Smooth muscle cell (in vitro differentiated cells): ENCODE measurements around the gene HECTD2. TPM values are rescaled to one million over a fixed set of nuclear protein-coding genes. Genes with fewer than 3 reads are reported as not detected.

ENCODE experiments used
- DNase-seq: peaks from one replicate; lab custom pipeline; 2025; ENCODE audit not compliant: unreplicated experiment; lab: John Stamatoyannopoulos, UW
- H2AFZ ChIP-seq: fragments of 200-600 bp; sonication (generic); 2 replicates; pipeline ENCODE4 v1.6.0; 2016; ENCODE audit warnings: antibody characterized with exemption, low read depth, mild to moderate bottlenecking
- H3F3A ChIP-seq: fragments of 200-600 bp; sonication (generic); 2 replicates; pipeline ENCODE4 v1.6.0; 2017; ENCODE audit warnings: antibody characterized with exemption, low read depth
- H3K27ac ChIP-seq: fragments of 200-600 bp; sonication (generic); 2 replicates; pipeline ENCODE4 v1.5.1; 2016; ENCODE audit warnings: low read depth, mild to moderate bottlenecking
- H3K27me3 ChIP-seq: fragments of 200-600 bp; sonication (generic); 2 replicates; pipeline ENCODE4 v1.6.1; 2016; ENCODE audit warnings: low read depth, mild to moderate bottlenecking
- H3K36me3 ChIP-seq: fragments of 200-600 bp; sonication (generic); 2 replicates; pipeline ENCODE4 v1.5.1; 2016; ENCODE audit warnings: low read depth
- H3K4me1 ChIP-seq: fragments of 200-600 bp; sonication (generic); 2 replicates; pipeline ENCODE4 v1.5.1; 2016; ENCODE audit warnings: low read depth
- H3K4me2 ChIP-seq: fragments of 200-600 bp; sonication (generic); 2 replicates; pipeline ENCODE4 v1.6.0; 2016; ENCODE audit warnings: mild to moderate bottlenecking
- H3K4me3 ChIP-seq: fragments of 200-600 bp; sonication (generic); 2 replicates; pipeline ENCODE4 v1.5.1; 2016; ENCODE audit warnings: mild to moderate bottlenecking
- H3K79me2 ChIP-seq: fragments of 200-600 bp; sonication (generic); 2 replicates; pipeline ENCODE4 v1.6.0; 2016; ENCODE audit warnings: low read depth, mild to moderate bottlenecking
- H3K9ac ChIP-seq: fragments of 200-600 bp; sonication (generic); 2 replicates; pipeline ENCODE4 v1.6.0; 2016; ENCODE audit warnings: low read depth
- H3K9me3 ChIP-seq: fragments of 200-600 bp; sonication (generic); replicated peaks from 2 replicates; pipeline ENCODE4 v1.5.1; 2016; ENCODE audit warnings: low read depth
- H4K20me1 ChIP-seq: fragments of 200-600 bp; sonication (generic); 2 replicates; pipeline ENCODE4 v1.6.0; 2016; ENCODE audit warnings: low read depth
- WGBS: methylation state at CpG from one replicate; pipeline ENCODE4 v1.1.7; 2016; ENCODE audit warnings: low lambda C conversion rate; 5-methylcytosine and 5-hydroxymethylcytosine counted together
- polyA plus RNA-seq: library from polyadenylated mRNA; unstranded; fragments of >200 nt; fragmentation: Nextera tagmentation; extraction: Ambion mirVana; gene quantifications from 2 replicates; pipeline ENCODE4 v1.2.1, GENCODE V29; 2016
- total RNA-seq: library from RNA; depleted of rRNA; stranded (reverse); fragments of >200 nt; gene quantifications from 2 replicates; pipeline ENCODE4 v1.2.3, GENCODE V29; 2014
- TF ChIP-seq, protein P1 (sequence below): fragments of 200-600 bp; sonication (generic); IDR thresholded peaks from 2 replicates; pipeline ENCODE4 v1.5.1; 2017; ENCODE audit warnings: borderline replicate concordance, mild to moderate bottlenecking, antibody characterized with exemption; ENCODE audit not compliant: insufficient read depth, poor library complexity, severe bottlenecking

The HECTD2 gene
- total and polyA plus RNA-seq, 2 experiments from 2014 or later: 4.4 to 12.7 TPM

DNA sequence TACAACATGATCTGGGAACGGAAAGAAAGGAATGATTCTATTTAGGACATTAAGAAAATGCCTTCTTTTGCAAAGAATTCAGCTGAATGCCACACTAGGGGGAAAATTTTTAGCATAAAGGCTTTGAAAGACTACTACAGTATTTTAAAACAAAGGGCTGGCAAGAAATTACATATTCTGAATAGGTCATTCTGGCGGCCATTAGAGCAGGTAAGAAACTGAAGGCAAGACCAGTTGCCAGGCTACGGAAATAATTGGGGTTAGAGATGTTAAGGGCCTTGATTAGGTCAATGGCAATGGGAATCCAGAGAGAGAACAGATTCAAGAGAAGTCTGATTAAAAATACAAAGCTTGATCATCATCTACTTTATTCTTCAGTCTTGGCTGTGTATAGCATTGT is 3.8 kb upstream of the HECTD2 start:
- Histone ChIP-seq H2AFZ (no peak overlapping the region), H3K27me3 (no peaks in the 10 kb centered on the region), H4K20me1 (no peaks in the 10 kb centered on the region), H3K79me2 (peaks cover 2% of the 10 kb centered on the region), H3K9ac (no peak overlapping the region), H3K36me3 (no peaks in the 10 kb centered on the region), H3K4me1 (peaks cover 29% of the 10 kb centered on the region), H3K4me3 (no peak overlapping the region), H3K27ac (no peak overlapping the region), H3K9me3 (no peaks in the 10 kb centered on the region), H3K4me2 (no peak overlapping the region), H3F3A (peaks cover 3% of the 10 kb centered on the region)
- 80% methylated on average over 3 of the region's 3 CpGs for WGBS
- no peak for DNase-seq
- TF ChIP-seq, protein P1, sequence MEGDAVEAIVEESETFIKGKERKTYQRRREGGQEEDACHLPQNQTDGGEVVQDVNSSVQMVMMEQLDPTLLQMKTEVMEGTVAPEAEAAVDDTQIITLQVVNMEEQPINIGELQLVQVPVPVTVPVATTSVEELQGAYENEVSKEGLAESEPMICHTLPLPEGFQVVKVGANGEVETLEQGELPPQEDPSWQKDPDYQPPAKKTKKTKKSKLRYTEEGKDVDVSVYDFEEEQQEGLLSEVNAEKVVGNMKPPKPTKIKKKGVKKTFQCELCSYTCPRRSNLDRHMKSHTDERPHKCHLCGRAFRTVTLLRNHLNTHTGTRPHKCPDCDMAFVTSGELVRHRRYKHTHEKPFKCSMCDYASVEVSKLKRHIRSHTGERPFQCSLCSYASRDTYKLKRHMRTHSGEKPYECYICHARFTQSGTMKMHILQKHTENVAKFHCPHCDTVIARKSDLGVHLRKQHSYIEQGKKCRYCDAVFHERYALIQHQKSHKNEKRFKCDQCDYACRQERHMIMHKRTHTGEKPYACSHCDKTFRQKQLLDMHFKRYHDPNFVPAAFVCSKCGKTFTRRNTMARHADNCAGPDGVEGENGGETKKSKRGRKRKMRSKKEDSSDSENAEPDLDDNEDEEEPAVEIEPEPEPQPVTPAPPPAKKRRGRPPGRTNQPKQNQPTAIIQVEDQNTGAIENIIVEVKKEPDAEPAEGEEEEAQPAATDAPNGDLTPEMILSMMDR: no peak

DNA sequence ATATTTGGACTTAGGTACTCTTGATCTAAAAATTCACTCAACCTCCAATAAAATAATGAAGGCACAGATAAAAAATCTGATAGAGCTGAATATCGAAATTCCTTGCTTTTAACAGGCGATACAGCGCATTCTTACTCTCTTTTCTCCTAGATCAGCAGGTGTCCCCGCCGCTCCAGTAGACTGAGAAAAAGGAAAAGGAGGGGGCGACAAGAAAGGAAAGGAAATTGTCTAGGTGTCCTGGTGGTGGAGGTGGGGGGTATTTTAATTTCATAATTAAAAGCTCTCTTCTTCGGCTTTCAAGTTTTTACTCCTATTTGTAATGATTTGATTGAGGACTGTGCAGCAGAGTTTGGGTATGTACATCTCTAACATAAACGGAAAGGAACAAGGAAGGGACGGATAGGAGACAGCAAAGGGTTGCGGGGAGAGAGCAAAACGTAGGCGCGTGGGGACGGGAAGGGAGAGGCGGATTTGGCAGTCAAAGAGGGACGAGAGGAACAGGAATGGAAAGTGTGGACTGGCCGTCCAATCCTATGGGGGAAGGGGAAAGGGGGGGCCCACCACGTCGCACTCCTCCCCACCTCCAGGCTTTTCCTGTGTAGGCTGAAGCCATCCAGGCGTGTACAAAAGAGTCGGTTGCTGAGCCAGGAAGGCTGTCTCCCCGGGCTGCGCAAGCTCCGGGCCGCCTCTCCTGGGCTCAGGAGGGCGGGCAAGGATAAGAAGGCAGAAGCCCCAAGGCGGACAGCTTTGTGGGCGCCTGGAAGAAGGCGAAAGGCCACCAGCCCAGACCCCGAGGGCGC is 875 bp upstream of the HECTD2 start:
- 3% methylated on average over 31 of the region's 31 CpGs for WGBS
- Histone ChIP-seq H3K27me3 (no peaks in the 10 kb centered on the region), H3K36me3 (no peaks in the 10 kb centered on the region), H3F3A (peaks cover 7% of the 10 kb centered on the region), H3K9ac (peak overlapping the region; percentile 97), H3K4me1 (peaks cover 40% of the 10 kb centered on the region), H2AFZ (peak overlapping the region; percentile 94), H3K79me2 (peaks cover 29% of the 10 kb centered on the region), H4K20me1 (peaks cover 16% of the 10 kb centered on the region), H3K4me3 (peak overlapping the region; percentile 94), H3K4me2 (peak overlapping the region; percentile 93), H3K27ac (peak overlapping the region; percentile 95), H3K9me3 (no peaks in the 10 kb centered on the region)
- TF ChIP-seq, protein P1: no peak
- peak; percentile 73 for DNase-seq

DNA sequence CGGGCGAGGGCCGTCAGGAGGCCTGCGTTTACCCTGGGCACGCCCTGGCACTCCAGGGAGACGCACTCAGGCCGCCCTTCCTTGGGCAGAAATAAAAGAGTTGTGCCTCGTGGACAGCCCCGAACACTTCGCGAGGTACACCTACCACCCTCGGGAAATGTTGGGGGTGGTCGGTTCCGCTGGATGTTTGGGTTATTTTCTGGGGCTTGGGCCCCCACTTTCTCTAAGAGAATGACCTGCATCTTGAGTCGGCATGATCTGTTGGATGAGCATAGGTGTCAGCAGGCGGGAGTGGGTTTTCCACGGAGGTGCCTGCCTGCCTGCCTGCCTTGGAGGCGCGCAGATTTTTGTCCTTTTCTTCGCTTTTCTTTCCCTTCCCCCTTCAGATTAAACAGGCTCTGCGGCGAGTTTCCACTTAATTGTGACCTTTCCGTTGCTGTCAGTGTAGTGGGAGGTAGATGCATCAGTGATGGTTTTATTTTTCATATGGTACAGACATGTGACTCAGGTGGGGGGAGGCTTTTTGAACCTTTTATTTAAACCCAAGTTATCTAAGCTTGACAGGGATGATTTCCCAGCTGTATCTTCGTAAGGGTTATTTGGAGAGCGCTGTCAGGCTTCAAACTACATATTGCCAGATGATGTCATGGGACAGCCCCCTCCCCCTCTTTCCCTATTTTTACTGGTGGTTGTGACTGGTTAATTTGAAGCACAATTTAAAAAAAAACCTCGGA is 661 bp downstream of the HECTD2 start:
- DNase-seq: no peak
- H3K27me3 ChIP-seq: no peaks in the 10 kb centered on the region
- peaks cover 33% of the 10 kb centered on the region for H3K79me2 ChIP-seq

More for the DNA sequence above, 661 bp downstream of the HECTD2 start:
- Histone ChIP-seq H4K20me1 (peaks cover 29% of the 10 kb centered on the region), H3K9ac (peak overlapping the region; percentile 97), H3K4me3 (peak overlapping the region; percentile 94), H3K36me3 (no peaks in the 10 kb centered on the region), H3K4me1 (peaks cover 51% of the 10 kb centered on the region), H3K9me3 (no peaks in the 10 kb centered on the region), H2AFZ (peak overlapping the region; percentile 75), H3K27ac (peak overlapping the region; percentile 95), H3K4me2 (peak overlapping the region; percentile 87), H3F3A (peaks cover 9% of the 10 kb centered on the region)
- TF ChIP-seq, protein P1: no peak
- WGBS: 3% methylated on average over 26 of the region's 26 CpGs
